Mammary epithelial cell (primary cell): ENCODE results near the gene KRT77.

Source experiments
- EZH2 ChIP-seq: IDR thresholded peaks from 2 replicates; pipeline ENCODE4 v1.6.1; 2012; ENCODE audit warnings: low read length, inconsistent platforms, borderline replicate concordance
- TF ChIP-seq, protein P1 (sequence below), 2 donors: IDR thresholded peaks in 1 of 2; conservative IDR thresholded peaks in 1 of 2; 2 replicates each; pipeline ENCODE4 v1.5.1; 2011 to 2012; ENCODE audit warnings: inconsistent platforms in 2 of 2, low read length in 2 of 2, mild to moderate bottlenecking in 2 of 2, control low read depth in 1 of 2, low read depth in 1 of 2; ENCODE audit not compliant: insufficient read depth in 1 of 2; ENCODE audit errors: extremely low read depth in 1 of 2

GRCh38 chr12:52751795-52752194, 48.5 kb upstream of the KRT77 start:
- TF ChIP-seq, protein P1, sequence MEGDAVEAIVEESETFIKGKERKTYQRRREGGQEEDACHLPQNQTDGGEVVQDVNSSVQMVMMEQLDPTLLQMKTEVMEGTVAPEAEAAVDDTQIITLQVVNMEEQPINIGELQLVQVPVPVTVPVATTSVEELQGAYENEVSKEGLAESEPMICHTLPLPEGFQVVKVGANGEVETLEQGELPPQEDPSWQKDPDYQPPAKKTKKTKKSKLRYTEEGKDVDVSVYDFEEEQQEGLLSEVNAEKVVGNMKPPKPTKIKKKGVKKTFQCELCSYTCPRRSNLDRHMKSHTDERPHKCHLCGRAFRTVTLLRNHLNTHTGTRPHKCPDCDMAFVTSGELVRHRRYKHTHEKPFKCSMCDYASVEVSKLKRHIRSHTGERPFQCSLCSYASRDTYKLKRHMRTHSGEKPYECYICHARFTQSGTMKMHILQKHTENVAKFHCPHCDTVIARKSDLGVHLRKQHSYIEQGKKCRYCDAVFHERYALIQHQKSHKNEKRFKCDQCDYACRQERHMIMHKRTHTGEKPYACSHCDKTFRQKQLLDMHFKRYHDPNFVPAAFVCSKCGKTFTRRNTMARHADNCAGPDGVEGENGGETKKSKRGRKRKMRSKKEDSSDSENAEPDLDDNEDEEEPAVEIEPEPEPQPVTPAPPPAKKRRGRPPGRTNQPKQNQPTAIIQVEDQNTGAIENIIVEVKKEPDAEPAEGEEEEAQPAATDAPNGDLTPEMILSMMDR (conservative IDR thresholded peaks at IDR 0.05 in 1 of 2, IDR thresholded peaks at IDR 0.05 in 1 of 2; ENCODE audit: extremely low read depth in 1 of 2, insufficient read depth in 1 of 2, low read depth in 1 of 2, low read length in 2 of 2) = no peak
- TF ChIP-seq EZH2 = no peak
